Thyroid gland (tissue), 4 donors: ENCODE data around the gene THSD7A.

ENCODE experiments used
- POLR2A ChIP-seq, 2 donors: fragments of 450-650 bp; IDR thresholded peaks; one replicate each; pipeline ENCODE4 v1.6.1; 2017; ENCODE audit warnings: antibody characterized with exemption in 2 of 2, mild to moderate bottlenecking in 2 of 2, moderate library complexity in 1 of 2
- TF ChIP-seq, protein P1 (sequence below), 6 experiments: fragments of 200-600 bp in 3 of 6; fragments of 450-650 bp in 3 of 6; sonication (generic) in 3 of 6; IDR thresholded peaks; one replicate each; pipeline ENCODE4 v1.5.1; 2016 to 2019; ENCODE audit warnings: antibody characterized with exemption in 6 of 6, mild to moderate bottlenecking in 2 of 6, inconsistent platforms in 1 of 6, moderate library complexity in 1 of 6

DNA sequence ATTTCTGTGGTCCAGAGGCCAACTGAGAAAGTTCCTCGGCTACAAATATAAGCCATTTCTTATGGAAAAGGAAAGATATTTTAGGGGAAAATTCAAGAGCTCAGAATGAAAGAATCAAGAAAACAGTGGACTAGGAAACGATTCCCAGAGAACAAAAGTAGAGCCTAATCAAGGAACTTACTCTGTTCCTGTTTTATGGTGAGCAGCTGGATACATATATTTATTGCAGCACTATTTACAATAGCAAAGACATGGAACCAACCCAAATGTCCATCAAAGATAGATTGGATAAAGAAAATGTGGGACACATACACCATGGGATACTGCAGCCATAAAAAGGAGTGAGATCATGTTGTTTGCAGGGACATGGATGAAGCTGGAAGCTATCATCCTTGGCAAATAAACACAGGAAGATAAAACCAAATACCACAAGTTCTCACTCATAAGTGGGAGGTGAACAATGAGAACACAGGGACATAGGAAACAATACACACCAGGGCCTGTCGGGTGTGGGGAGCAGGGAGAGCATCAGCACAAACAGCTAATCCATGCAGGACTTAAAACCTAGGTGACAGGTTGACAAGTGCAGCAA lies 298.7 kb downstream of the THSD7A start:
- TF ChIP-seq, protein P1, sequence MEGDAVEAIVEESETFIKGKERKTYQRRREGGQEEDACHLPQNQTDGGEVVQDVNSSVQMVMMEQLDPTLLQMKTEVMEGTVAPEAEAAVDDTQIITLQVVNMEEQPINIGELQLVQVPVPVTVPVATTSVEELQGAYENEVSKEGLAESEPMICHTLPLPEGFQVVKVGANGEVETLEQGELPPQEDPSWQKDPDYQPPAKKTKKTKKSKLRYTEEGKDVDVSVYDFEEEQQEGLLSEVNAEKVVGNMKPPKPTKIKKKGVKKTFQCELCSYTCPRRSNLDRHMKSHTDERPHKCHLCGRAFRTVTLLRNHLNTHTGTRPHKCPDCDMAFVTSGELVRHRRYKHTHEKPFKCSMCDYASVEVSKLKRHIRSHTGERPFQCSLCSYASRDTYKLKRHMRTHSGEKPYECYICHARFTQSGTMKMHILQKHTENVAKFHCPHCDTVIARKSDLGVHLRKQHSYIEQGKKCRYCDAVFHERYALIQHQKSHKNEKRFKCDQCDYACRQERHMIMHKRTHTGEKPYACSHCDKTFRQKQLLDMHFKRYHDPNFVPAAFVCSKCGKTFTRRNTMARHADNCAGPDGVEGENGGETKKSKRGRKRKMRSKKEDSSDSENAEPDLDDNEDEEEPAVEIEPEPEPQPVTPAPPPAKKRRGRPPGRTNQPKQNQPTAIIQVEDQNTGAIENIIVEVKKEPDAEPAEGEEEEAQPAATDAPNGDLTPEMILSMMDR (IDR thresholded peaks at IDR 0.05) = no peak
- no peak for TF ChIP-seq POLR2A (IDR thresholded peaks at IDR 0.05)
